ENCODE results near the gene POU5F1. TPM values are rescaled to one million over a fixed set of nuclear protein-coding genes. Genes with fewer than 3 reads are reported as not detected.

The POU5F1 gene
- polyA plus RNA-seq, 3 donors: 1.9 to 25.2 (median 4.5) TPM

- DNase-seq (ENCODE audit: extremely low read depth in 1 of 11, low read depth in 9 of 11, low spot score in 4 of 11): no peak
These were observed 44.7 kb downstream of the POU5F1 start for GRCh38 chr6:31125586-31126363.

- DNase-seq (ENCODE audit: extremely low read depth in 1 of 11, low read depth in 9 of 11, low spot score in 4 of 11): no peak
These were observed 45.3 kb downstream of the POU5F1 start for GRCh38 chr6:31125162-31125561.

GRCh38 chr6:31122791-31123706 is 47.4 kb downstream of the POU5F1 start:
- DNase-seq (ENCODE audit: extremely low read depth in 1 of 11, low read depth in 9 of 11, low spot score in 4 of 11): peak in 8 of 11 donors; percentile 40 to 85 (median 75)

- no peak for DNase-seq (ENCODE audit: extremely low read depth in 1 of 11, low read depth in 9 of 11, low spot score in 4 of 11)
These were observed 49.2 kb downstream of the POU5F1 start for GRCh38 chr6:31121131-31121790.

- DNase-seq (ENCODE audit: extremely low read depth in 1 of 11, low read depth in 9 of 11, low spot score in 4 of 11): no peak
These were observed 50.1 kb downstream of the POU5F1 start, which contains the start of gene CDSN for GRCh38 chr6:31120151-31120915. Gene CDSN, minus strand, starts transcription at chr6:31120446. Its CDS starts 27 bp downstream, at chr6:31120419.

- no peak for DNase-seq (ENCODE audit: extremely low read depth in 1 of 11, low read depth in 9 of 11, low spot score in 4 of 11)
These were observed 52.3 kb downstream of the POU5F1 start for GRCh38 chr6:31118178-31118577.

- no peak for DNase-seq (ENCODE audit: extremely low read depth in 1 of 11, low read depth in 9 of 11, low spot score in 4 of 11)
These were observed 53.7 kb downstream of the POU5F1 start for GRCh38 chr6:31116661-31117385.

GRCh38 chr6:31115941-31116560 is 54.4 kb downstream of the POU5F1 start:
- DNase-seq (ENCODE audit: extremely low read depth in 1 of 11, low read depth in 9 of 11, low spot score in 4 of 11): no peak

- DNase-seq (ENCODE audit: extremely low read depth in 1 of 11, low read depth in 9 of 11, low spot score in 4 of 11): no peak
These were observed 55.3 kb downstream of the POU5F1 start for GRCh38 chr6:31114970-31115849.

- DNase-seq (ENCODE audit: extremely low read depth in 1 of 11, low read depth in 9 of 11, low spot score in 4 of 11): no peak
These were observed 56.0 kb downstream of the POU5F1 start, which contains the start of gene PSORS1C1 for GRCh38 chr6:31114541-31114878. Gene PSORS1C1, plus strand, starts transcription at chr6:31114800. Its CDS starts 14,833 bp downstream, at chr6:31129633.

Other genes starting within 250 kb of the POU5F1 start
- 1 to 10 TPM in 2 of 3 donors, under 1 TPM in 1; 0.80 to 1.3 (median 1.2) TPM for gene SFTA2, start 238.5 kb downstream of the POU5F1 start, polyA plus RNA-seq (ENCODE audit: insufficient read length in 3 of 3)
- under 1 TPM; 0.03 to 0.18 (median 0.08) TPM for gene MUCL3, start 229.7 kb downstream of the POU5F1 start, polyA plus RNA-seq (ENCODE audit: insufficient read length in 3 of 3)
- gene MUC21, start 187.0 kb downstream of the POU5F1 start, polyA plus RNA-seq (ENCODE audit: insufficient read length in 3 of 3): not detected
- gene MUC22, start 160.2 kb downstream of the POU5F1 start, polyA plus RNA-seq (ENCODE audit: insufficient read length in 3 of 3): not detected
- not detected for gene C6orf15, start 58.1 kb downstream of the POU5F1 start, polyA plus RNA-seq (ENCODE audit: insufficient read length in 3 of 3)
- under 1 TPM; 0.23 to 0.34 (median 0.30) TPM for gene PSORS1C1, start 55.9 kb downstream of the POU5F1 start, polyA plus RNA-seq (ENCODE audit: insufficient read length in 3 of 3)
- not detected for gene CDSN, start 50.2 kb downstream of the POU5F1 start, polyA plus RNA-seq (ENCODE audit: insufficient read length in 3 of 3)
- gene PSORS1C2, start 31.6 kb downstream of the POU5F1 start, polyA plus RNA-seq (ENCODE audit: insufficient read length in 3 of 3): under 1 TPM in 2 of 3 donors, not detected in 1; 0.14 to 0.17 TPM
- 10 to 100 TPM; 30.5 to 41.6 (median 35.2) TPM for gene CCHCR1, start 12.9 kb downstream of the POU5F1 start, polyA plus RNA-seq (ENCODE audit: insufficient read length in 3 of 3)
- gene TCF19, start 12.1 kb downstream of the POU5F1 start, polyA plus RNA-seq (ENCODE audit: insufficient read length in 3 of 3): 10 to 100 TPM; 14.9 to 21.0 (median 17.4) TPM
- 100 to 1,000 TPM in 1 of 3 donors, 10 to 100 TPM in 2; 66.6 to 115 (median 90.8) TPM for gene HLA-C, start 101.4 kb upstream of the POU5F1 start, polyA plus RNA-seq (ENCODE audit: insufficient read length in 3 of 3)
- 100 to 1,000 TPM; 101 to 166 (median 145) TPM for gene HLA-B, start 186.5 kb upstream of the POU5F1 start, polyA plus RNA-seq (ENCODE audit: insufficient read length in 3 of 3)
- gene MICA, start 232.9 kb upstream of the POU5F1 start, polyA plus RNA-seq (ENCODE audit: insufficient read length in 3 of 3): 10 to 100 TPM in 1 of 3 donors, 1 to 10 TPM in 2; 5.7 to 10.9 (median 7.3) TPM